Mesothelial cell of epicardium (in vitro differentiated cells): ENCODE measurements around the gene TERB2. TPM values are rescaled to one million over a fixed set of nuclear protein-coding genes. Genes with fewer than 3 reads are reported as not detected.
"Not testable (repeated sequence)": the region's sequence is repeated elsewhere in the genome, so short reads cannot be mapped to it uniquely, and the experiment has no call there.

Experiments
- DNase-seq, 2 experiments: peaks; one replicate each; pipeline ENCODE4 v3.0.0; 2021; ENCODE audit warnings: low spot score in 2 of 2; ENCODE audit not compliant: unreplicated experiment in 2 of 2
- H3K27ac Mint-ChIP-seq: 2 replicates; pipeline ENCODE4 v1.8.0; 2021; ENCODE audit warnings: mixed read lengths
- H3K27me3 Mint-ChIP-seq: 2 replicates; pipeline ENCODE4 v1.8.0; 2021; ENCODE audit warnings: low read depth, mixed read lengths
- H3K36me3 Mint-ChIP-seq: 2 replicates; pipeline ENCODE4 v1.8.0; 2021; ENCODE audit warnings: mixed read lengths
- H3K4me1 Mint-ChIP-seq: 2 replicates; pipeline ENCODE4 v1.8.0; 2021; ENCODE audit warnings: mixed read lengths
- H3K4me3 Mint-ChIP-seq: 2 replicates; pipeline ENCODE4 v1.8.0; 2021; ENCODE audit warnings: mild to moderate bottlenecking, moderate library complexity, mixed read lengths
- H3K9me3 Mint-ChIP-seq: 2 replicates; pipeline ENCODE4 v1.8.0; 2021; ENCODE audit warnings: mixed read lengths
- CTCF ChIP-seq: fragments of 200-600 bp; sonication (generic); IDR thresholded peaks from one replicate; pipeline ENCODE4 v1.5.0; 2021; ENCODE audit warnings: antibody characterized with exemption; ENCODE audit not compliant: unreplicated experiment
- total RNA-seq: library from RNA; stranded (reverse); gene quantifications from 3 replicates; pipeline ENCODE4 v1.2.1, GENCODE V29; 2021

Gene TERB2
- total RNA-seq, 1 donor from 2014 or later, result not detected

DNA sequence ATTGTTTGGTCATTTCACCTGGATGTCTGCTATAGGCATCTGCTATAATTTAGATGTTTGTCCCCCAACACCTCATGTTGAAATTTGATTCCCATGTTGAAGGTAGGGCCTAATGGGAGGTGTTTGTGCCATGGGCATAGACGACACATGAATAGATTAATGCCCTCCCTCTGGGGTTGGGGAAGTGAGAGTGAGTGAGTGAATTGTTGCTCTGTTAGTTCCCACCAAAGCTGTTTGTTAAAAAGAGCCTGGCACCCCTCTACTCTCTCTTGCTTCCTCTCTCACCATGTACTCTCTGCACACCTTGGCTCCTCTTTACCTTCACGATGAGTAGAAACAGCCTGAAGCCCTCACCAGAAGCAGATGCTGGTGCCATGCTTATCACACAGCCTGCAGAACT is 42.6 kb downstream of the TERB2 start:
- Mint-ChIP-seq H3K27ac (no peak overlapping the region), H3K4me1 (no peaks in the 10 kb centered on the region), H3K4me3 (no peak overlapping the region), H3K36me3 (no peaks in the 10 kb centered on the region), H3K27me3 (peaks cover 35% of the 10 kb centered on the region), H3K9me3 (peaks cover 4% of the 10 kb centered on the region)
- DNase-seq, result no peak
- TF ChIP-seq CTCF, result no peak

- H3K4me3 Mint-ChIP-seq, H3K27ac Mint-ChIP-seq: not testable (repeated sequence)
Measured at GRCh38 chr15:45001180-45001579, 44.7 kb downstream of the TERB2 start.

DNA sequence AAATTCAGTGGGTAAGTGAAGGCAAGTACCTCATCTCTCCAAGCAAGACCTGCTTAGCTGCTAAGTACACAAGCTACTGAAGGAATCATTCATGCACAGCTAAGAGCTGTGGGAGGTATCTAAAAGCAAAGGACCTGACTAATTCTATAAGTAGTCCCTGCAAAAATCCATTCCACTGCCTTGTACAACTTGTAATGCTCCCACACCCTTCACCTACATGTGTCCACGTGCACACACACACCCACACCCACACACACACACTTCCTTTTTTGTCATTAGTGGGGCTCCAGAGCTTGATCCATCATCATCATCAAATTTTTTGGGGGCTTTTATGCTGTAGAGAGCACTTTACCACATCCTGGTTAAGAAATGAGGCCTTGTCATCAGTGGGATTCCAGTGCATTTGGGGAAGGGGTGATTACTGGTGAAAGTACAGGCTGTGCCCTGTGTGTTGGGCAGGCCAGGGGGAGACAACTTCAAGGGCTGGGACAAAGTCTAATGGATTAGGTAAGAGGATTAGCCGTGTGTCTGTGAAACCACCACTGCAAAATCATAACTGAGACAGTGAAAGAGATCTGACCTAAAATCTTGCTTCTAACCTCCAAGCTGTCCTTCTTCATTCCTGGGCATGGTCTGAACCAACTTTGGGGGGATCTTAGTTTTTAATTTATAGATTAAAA is 47.4 kb downstream of the TERB2 start:
- not testable (repeated sequence) for H3K36me3 Mint-ChIP-seq
- H3K27me3 Mint-ChIP-seq, result peaks cover 13% of the 10 kb centered on the region

More at GRCh38 chr15:45001180-45001579, 44.7 kb downstream of the TERB2 start:
- peaks cover 19% of the 10 kb centered on the region for H3K27me3 Mint-ChIP-seq
- peaks cover 10% of the 10 kb centered on the region for H3K9me3 Mint-ChIP-seq
- not testable (repeated sequence) for H3K36me3 Mint-ChIP-seq, DNase-seq, H3K4me1 Mint-ChIP-seq

GRCh38 chr15:45004590-45005175 is 48.2 kb downstream of the TERB2 start:
- peaks cover 11% of the 10 kb centered on the region for H3K27me3 Mint-ChIP-seq
- not testable (repeated sequence) for H3K4me1 Mint-ChIP-seq, H3K4me3 Mint-ChIP-seq, DNase-seq, H3K36me3 Mint-ChIP-seq, H3K27ac Mint-ChIP-seq
- peaks cover 31% of the 10 kb centered on the region for H3K9me3 Mint-ChIP-seq

More for the DNA sequence above, 47.4 kb downstream of the TERB2 start:
- peaks cover 28% of the 10 kb centered on the region for H3K9me3 Mint-ChIP-seq
- H3K27ac Mint-ChIP-seq, DNase-seq, H3K4me1 Mint-ChIP-seq, H3K4me3 Mint-ChIP-seq: not testable (repeated sequence)

- TF ChIP-seq CTCF, result no peak
Measured at GRCh38 chr15:45009046-45009445, 52.6 kb downstream of the TERB2 start.

GRCh38 chr15:45015114-45015513 is 58.6 kb downstream of the TERB2 start:
- not testable (repeated sequence) for H3K27ac Mint-ChIP-seq, H3K36me3 Mint-ChIP-seq, H3K4me3 Mint-ChIP-seq, H3K4me1 Mint-ChIP-seq, H3K9me3 Mint-ChIP-seq, DNase-seq
- H3K27me3 Mint-ChIP-seq, result peaks cover 48% of the 10 kb centered on the region

More at GRCh38 chr15:45009046-45009445, 52.6 kb downstream of the TERB2 start:
- no peak for DNase-seq
- Mint-ChIP-seq H3K27ac (no peak overlapping the region), H3K9me3 (peaks cover 32% of the 10 kb centered on the region), H3K27me3 (peaks cover 10% of the 10 kb centered on the region), H3K36me3 (no peaks in the 10 kb centered on the region), H3K4me3 (no peak overlapping the region), H3K4me1 (no peaks in the 10 kb centered on the region)

- not testable (repeated sequence) for H3K27ac Mint-ChIP-seq, H3K36me3 Mint-ChIP-seq, H3K9me3 Mint-ChIP-seq, DNase-seq, H3K4me3 Mint-ChIP-seq
- H3K27me3 Mint-ChIP-seq, result peaks cover 41% of the 10 kb centered on the region
- H3K4me1 Mint-ChIP-seq, result peaks cover 17% of the 10 kb centered on the region
Measured at GRCh38 chr15:45020222-45020900, 63.9 kb downstream of the TERB2 start.

DNA sequence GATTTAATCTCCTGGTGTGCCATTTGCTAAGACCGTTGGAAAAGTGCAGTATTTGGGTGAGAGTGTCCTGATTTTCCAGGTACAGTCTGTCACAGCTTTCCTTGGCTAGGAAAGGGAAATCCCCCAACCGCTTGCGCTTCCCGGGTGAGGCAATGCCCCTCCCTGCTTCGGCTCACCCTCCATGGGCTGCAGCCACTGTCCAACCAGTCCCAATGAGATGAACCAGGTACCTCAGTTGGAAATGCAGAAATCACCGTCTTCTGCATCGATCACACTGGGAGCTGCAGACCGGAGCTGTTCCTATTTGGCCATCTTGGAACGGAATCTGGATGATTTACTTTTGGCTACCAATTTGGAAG is 64.4 kb downstream of the TERB2 start:
- DNase-seq, H3K36me3 Mint-ChIP-seq, H3K9me3 Mint-ChIP-seq, H3K4me3 Mint-ChIP-seq, H3K27ac Mint-ChIP-seq: not testable (repeated sequence)
- Mint-ChIP-seq H3K27me3 (peaks cover 41% of the 10 kb centered on the region), H3K4me1 (peaks cover 17% of the 10 kb centered on the region)
